Vagina (tissue), 2 donors: ENCODE data around the gene PCGF3.

ENCODE experiments used
- CTCF ChIP-seq, 3 experiments: fragments of 450-650 bp in 2 of 3; fragments of 200-600 bp in 1 of 3; sonication (generic) in 1 of 3; IDR thresholded peaks; one replicate each; pipeline ENCODE4 v1.5.1; 2017 to 2019; ENCODE audit warnings: antibody characterized with exemption in 3 of 3, mild to moderate bottlenecking in 2 of 3, moderate library complexity in 2 of 3
- POLR2A ChIP-seq, 2 donors: fragments of 450-650 bp; IDR thresholded peaks; one replicate each; pipeline ENCODE4 v1.6.1; 2017; ENCODE audit warnings: antibody characterized with exemption in 2 of 2, mild to moderate bottlenecking in 2 of 2, moderate library complexity in 2 of 2

- TF ChIP-seq CTCF (IDR thresholded peaks at IDR 0.05) (no peak), POLR2A (IDR thresholded peaks at IDR 0.05) (no peak)
Measured at GRCh38 chr4:681736-682451, 23.7 kb upstream of the PCGF3 start.
